ENCODE results near the gene RBMS3. TPM values are rescaled to one million over a fixed set of nuclear protein-coding genes. Genes with fewer than 3 reads are reported as not detected.

The RBMS3 gene
- total and polyA plus RNA-seq, 5 donors = 8.9 to 66.7 (median 56.5) TPM

GRCh38 chr3:29339016-29339833 lies 58.4 kb downstream of the RBMS3 start:
- no peaks in the 10 kb centered on the region for H3K27me3 ChIP-seq (ENCODE audit: control insufficient read depth, insufficient read depth)
- H3K27ac ChIP-seq (ENCODE audit: low read length) = no peak overlapping the region
- peaks cover 1% of the 10 kb centered on the region for H3K4me1 ChIP-seq (ENCODE audit: control insufficient read depth, insufficient read depth, low read length)
- no peak overlapping the region for H3K4me3 ChIP-seq (ENCODE audit: low read length)
- intact Hi-C loops (cut with DNase I) = loop anchor here in 1 of 4 donors (10.0 kb wide), 1 partner anchor 54 kb away; the partner anchor contains the start of gene RBMS3
- WGBS = 67% methylated on average over 8 of the region's 8 CpGs
- DNase-seq = no peak
- H3K9me3 ChIP-seq (ENCODE audit: control insufficient read depth, low read length) = no peaks in the 10 kb centered on the region
- no peak for ATAC-seq

DNA sequence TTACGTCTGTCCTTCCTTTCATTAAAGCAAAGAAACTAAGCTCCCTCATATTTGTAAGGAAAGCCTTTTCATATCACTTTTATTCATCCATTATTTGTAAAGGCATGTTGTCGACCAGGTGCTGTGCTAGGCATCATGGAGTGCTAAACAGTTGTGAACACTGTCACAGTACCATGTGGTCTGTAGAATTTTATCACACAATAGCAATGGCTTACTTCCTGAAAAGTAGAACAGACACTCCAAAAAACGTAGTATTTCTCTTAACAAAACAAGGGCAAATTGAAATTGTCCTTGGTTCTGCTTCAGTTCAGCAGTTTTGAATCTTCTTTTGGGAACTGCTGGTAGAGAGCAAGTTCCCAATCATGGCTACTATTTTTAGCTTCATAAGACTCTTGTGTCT lies 63.3 kb downstream of the RBMS3 start:
- intact Hi-C loops (cut with DNase I) = no loop called here
- no peaks in the 10 kb centered on the region for H3K27me3 ChIP-seq (ENCODE audit: control insufficient read depth, insufficient read depth)
- 80% methylated on average over 3 of the region's 3 CpGs for WGBS
- no peak overlapping the region for H3K27ac ChIP-seq (ENCODE audit: low read length)
- H3K4me3 ChIP-seq (ENCODE audit: low read length) = no peak overlapping the region
- no peak for DNase-seq
- peaks cover 2% of the 10 kb centered on the region for H3K4me1 ChIP-seq (ENCODE audit: control insufficient read depth, insufficient read depth, low read length)
- H3K9me3 ChIP-seq (ENCODE audit: control insufficient read depth, low read length) = no peaks in the 10 kb centered on the region
- no peak for ATAC-seq

GRCh38 chr3:29344935-29345334 lies 64.1 kb downstream of the RBMS3 start:
- Histone ChIP-seq H3K4me3 (ENCODE audit: low read length) (no peak overlapping the region), H3K4me1 (ENCODE audit: control insufficient read depth, insufficient read depth, low read length) (peaks cover 2% of the 10 kb centered on the region), H3K27me3 (ENCODE audit: control insufficient read depth, insufficient read depth) (no peaks in the 10 kb centered on the region), H3K27ac (ENCODE audit: low read length) (no peak overlapping the region), H3K9me3 (ENCODE audit: control insufficient read depth, low read length) (no peaks in the 10 kb centered on the region)
- ATAC-seq (no peak), DNase-seq (no peak)
- intact Hi-C loops (cut with DNase I) = no loop called here
- WGBS = 84% methylated on average over 1 of the region's 1 CpG

DNA sequence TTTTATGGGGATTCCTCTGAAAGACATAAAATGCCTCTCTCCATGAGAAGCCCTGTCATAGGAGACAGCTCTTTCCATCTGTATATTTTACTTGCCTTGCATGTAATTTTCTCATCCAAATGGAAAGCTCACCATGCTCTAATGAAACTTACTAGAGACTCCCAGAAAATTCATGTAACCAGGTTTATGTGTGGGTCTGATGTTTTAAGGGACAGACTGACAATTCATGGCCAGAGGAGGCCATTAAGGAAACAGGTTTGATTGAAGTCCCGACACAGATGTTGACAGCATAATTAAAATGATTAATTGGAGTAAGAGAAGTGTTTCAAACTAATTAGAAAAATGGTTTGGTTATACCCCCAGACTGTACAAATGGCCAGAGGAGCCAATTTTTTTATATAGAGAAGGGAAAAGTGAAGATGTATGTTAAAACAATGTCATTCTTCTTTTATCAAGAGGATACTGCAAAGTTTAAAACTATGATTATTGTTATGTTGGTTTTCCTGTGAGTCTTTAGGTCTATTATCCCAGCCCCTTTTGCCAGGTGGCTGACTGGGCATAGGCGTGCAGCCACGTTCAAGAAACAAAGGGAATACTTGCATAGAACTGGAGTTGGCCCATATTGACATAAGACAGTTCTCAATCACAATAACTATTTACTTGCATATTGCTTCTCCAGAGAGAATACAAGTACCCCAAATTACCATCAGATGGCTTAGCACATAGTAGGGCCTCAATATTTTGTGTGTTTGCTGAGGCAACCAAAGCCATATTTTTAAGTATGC lies 64.8 kb downstream of the RBMS3 start:
- intact Hi-C loops (cut with DNase I) = no loop called here
- DNase-seq (no peak), ATAC-seq (no peak)
- Histone ChIP-seq H3K4me3 (ENCODE audit: low read length) (no peak overlapping the region), H3K27ac (ENCODE audit: low read length) (no peak overlapping the region), H3K27me3 (ENCODE audit: control insufficient read depth, insufficient read depth) (no peaks in the 10 kb centered on the region), H3K4me1 (ENCODE audit: control insufficient read depth, insufficient read depth, low read length) (peaks cover 2% of the 10 kb centered on the region), H3K9me3 (ENCODE audit: control insufficient read depth, low read length) (no peaks in the 10 kb centered on the region)
- 93% methylated on average over 3 of the region's 3 CpGs for WGBS

DNA sequence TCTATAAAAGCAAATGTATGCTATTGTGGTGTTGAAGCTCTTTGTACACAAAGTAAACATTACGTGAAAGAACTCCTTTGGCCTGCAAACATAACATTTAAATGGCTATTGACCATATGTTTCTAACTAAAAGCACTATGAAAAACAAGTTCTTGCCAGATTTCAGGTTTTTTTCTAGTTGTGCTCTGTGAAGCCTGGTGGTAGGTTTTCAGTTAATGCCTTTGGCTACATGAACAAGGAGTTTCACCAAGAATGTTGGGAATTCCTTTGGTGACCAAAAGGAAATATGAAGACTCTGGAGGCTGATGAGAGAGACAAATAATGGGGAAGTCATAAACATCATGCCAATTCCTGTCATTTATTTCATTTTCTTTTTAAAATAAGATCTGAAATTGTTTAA lies 66.0 kb downstream of the RBMS3 start:
- DNase-seq = no peak
- H3K4me1 ChIP-seq (ENCODE audit: control insufficient read depth, insufficient read depth, low read length) = peaks cover 2% of the 10 kb centered on the region
- H3K9me3 ChIP-seq (ENCODE audit: control insufficient read depth, low read length) = no peaks in the 10 kb centered on the region
- no peak for ATAC-seq
- H3K27me3 ChIP-seq (ENCODE audit: control insufficient read depth, insufficient read depth) = no peaks in the 10 kb centered on the region
- no peak overlapping the region for H3K27ac ChIP-seq (ENCODE audit: low read length)
- intact Hi-C loops (cut with DNase I) = no loop called here
- 88% methylated on average over 1 of the region's 1 CpG for WGBS
- no peak overlapping the region for H3K4me3 ChIP-seq (ENCODE audit: low read length)

DNA sequence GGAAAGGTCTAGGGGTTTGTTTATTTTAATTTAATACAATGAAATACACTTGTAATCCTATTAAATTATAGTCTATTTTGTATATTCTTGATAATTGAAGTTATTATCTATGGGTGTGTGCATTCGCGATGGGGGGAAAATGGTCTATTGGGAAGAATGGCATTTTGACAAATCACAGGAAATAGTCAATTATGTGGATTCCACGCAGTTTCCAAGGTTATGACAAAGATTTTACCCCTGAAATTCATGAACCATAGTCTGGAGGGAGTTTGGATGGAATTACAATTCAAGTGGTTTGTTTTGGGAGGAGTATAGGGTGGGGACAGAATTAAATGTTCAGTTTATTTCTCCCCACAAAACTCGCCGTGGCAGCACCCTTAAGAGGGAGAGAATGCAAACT lies 66.5 kb downstream of the RBMS3 start:
- Histone ChIP-seq H3K9me3 (ENCODE audit: control insufficient read depth, low read length) (no peaks in the 10 kb centered on the region), H3K27ac (ENCODE audit: low read length) (no peak overlapping the region), H3K27me3 (ENCODE audit: control insufficient read depth, insufficient read depth) (no peaks in the 10 kb centered on the region), H3K4me3 (ENCODE audit: low read length) (no peak overlapping the region), H3K4me1 (ENCODE audit: control insufficient read depth, insufficient read depth, low read length) (peaks cover 2% of the 10 kb centered on the region)
- WGBS = 68% methylated on average over 5 of the region's 5 CpGs
- ATAC-seq (no peak), DNase-seq (no peak)
- intact Hi-C loops (cut with DNase I) = no loop called here

- no peaks in the 10 kb centered on the region for H3K27me3 ChIP-seq (ENCODE audit: control insufficient read depth, insufficient read depth)
- DNase-seq = no peak
- peaks cover 2% of the 10 kb centered on the region for H3K4me1 ChIP-seq (ENCODE audit: control insufficient read depth, insufficient read depth, low read length)
- H3K27ac ChIP-seq (ENCODE audit: low read length) = no peak overlapping the region
- H3K4me3 ChIP-seq (ENCODE audit: low read length) = no peak overlapping the region
- H3K9me3 ChIP-seq (ENCODE audit: control insufficient read depth, low read length) = no peaks in the 10 kb centered on the region
- intact Hi-C loops (cut with DNase I) = no loop called here
- WGBS = 76% methylated on average over 4 of the region's 4 CpGs
- ATAC-seq = no peak
Observed at GRCh38 chr3:29348316-29348715, 67.4 kb downstream of the RBMS3 start.

GRCh38 chr3:29349049-29349448 lies 68.2 kb downstream of the RBMS3 start:
- no peak overlapping the region for H3K27ac ChIP-seq (ENCODE audit: low read length)
- intact Hi-C loops (cut with DNase I) = no loop called here
- peaks cover 2% of the 10 kb centered on the region for H3K4me1 ChIP-seq (ENCODE audit: control insufficient read depth, insufficient read depth, low read length)
- DNase-seq = no peak
- H3K9me3 ChIP-seq (ENCODE audit: control insufficient read depth, low read length) = no peaks in the 10 kb centered on the region
- no peak for ATAC-seq
- H3K4me3 ChIP-seq (ENCODE audit: low read length) = no peak overlapping the region
- no peaks in the 10 kb centered on the region for H3K27me3 ChIP-seq (ENCODE audit: control insufficient read depth, insufficient read depth)
- 56% methylated on average over 2 of the region's 2 CpGs for WGBS

- 17% methylated on average over 1 of the region's 1 CpG for WGBS
- no peaks in the 10 kb centered on the region for H3K9me3 ChIP-seq (ENCODE audit: control insufficient read depth, low read length)
- no peak overlapping the region for H3K27ac ChIP-seq (ENCODE audit: low read length)
- intact Hi-C loops (cut with DNase I) = no loop called here
- no peaks in the 10 kb centered on the region for H3K4me1 ChIP-seq (ENCODE audit: control insufficient read depth, insufficient read depth, low read length)
- ATAC-seq = no peak
- DNase-seq = no peak
- no peaks in the 10 kb centered on the region for H3K27me3 ChIP-seq (ENCODE audit: control insufficient read depth, insufficient read depth)
- H3K4me3 ChIP-seq (ENCODE audit: low read length) = no peak overlapping the region
Observed at GRCh38 chr3:29353807-29354206, 72.9 kb downstream of the RBMS3 start.

GRCh38 chr3:29354894-29355293 lies 74.0 kb downstream of the RBMS3 start:
- H3K27ac ChIP-seq (ENCODE audit: low read length) = no peak overlapping the region
- ATAC-seq = no peak
- H3K27me3 ChIP-seq (ENCODE audit: control insufficient read depth, insufficient read depth) = no peaks in the 10 kb centered on the region
- no peaks in the 10 kb centered on the region for H3K4me1 ChIP-seq (ENCODE audit: control insufficient read depth, insufficient read depth, low read length)
- intact Hi-C loops (cut with DNase I) = no loop called here
- no peaks in the 10 kb centered on the region for H3K9me3 ChIP-seq (ENCODE audit: control insufficient read depth, low read length)
- H3K4me3 ChIP-seq (ENCODE audit: low read length) = no peak overlapping the region
- no peak for DNase-seq

GRCh38 chr3:29356062-29356461 lies 75.2 kb downstream of the RBMS3 start:
- ATAC-seq (no peak), DNase-seq (no peak)
- WGBS = 85% methylated on average over 3 of the region's 3 CpGs
- H3K27ac ChIP-seq (ENCODE audit: low read length) = no peak overlapping the region
- no peaks in the 10 kb centered on the region for H3K9me3 ChIP-seq (ENCODE audit: control insufficient read depth, low read length)
- intact Hi-C loops (cut with DNase I) = no loop called here
- no peaks in the 10 kb centered on the region for H3K27me3 ChIP-seq (ENCODE audit: control insufficient read depth, insufficient read depth)
- H3K4me1 ChIP-seq (ENCODE audit: control insufficient read depth, insufficient read depth, low read length) = no peaks in the 10 kb centered on the region
- no peak overlapping the region for H3K4me3 ChIP-seq (ENCODE audit: low read length)

Measured in right cardiac atrium (tissue), 5 donors.